ENCODE results near the gene DCANP1. TPM values are rescaled to one million over a fixed set of nuclear protein-coding genes. Genes with fewer than 3 reads are reported as not detected.

DCANP1 gene
- total and polyA plus RNA-seq, 2 donors (not counting 3 experiments of a cell fraction or from before 2014, with no cell fraction given): not detected

DNA sequence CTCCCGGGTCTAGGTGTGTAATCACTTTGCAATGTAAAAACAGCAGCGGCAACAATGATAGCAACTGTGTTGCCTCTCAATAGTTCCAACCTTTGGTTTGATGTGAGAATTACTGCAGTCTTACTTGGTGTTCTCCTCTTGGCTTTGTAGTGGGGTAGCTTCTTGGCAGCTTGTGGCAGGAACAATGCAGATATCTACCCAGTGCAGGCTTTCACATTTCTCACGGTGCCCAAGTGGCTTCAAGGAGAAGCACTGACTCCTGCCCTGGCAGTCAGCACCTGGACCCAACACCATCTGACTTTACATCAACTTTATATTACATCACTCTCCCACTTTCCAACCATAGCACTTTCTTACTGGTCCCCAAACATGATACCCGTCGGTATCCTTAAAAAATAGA, 33.4 kb upstream of the DCANP1 start:
- Histone ChIP-seq H3K4me1 (ENCODE audit: control insufficient read depth, extremely low read depth, insufficient read depth, low read length) (no peaks in the 10 kb centered on the region), H3K9me3 (replicated peaks; ENCODE audit: control insufficient read depth, insufficient read depth, low read length) (no peaks in the 10 kb centered on the region), H4K20me1 (replicated peaks; ENCODE audit: control insufficient read depth, extremely low read depth, insufficient read depth, low read length) (no peaks in the 10 kb centered on the region), H3K27me3 (ENCODE audit: control insufficient read depth in 2 of 2, insufficient read depth in 2 of 2, low read length in 2 of 2) (peaks cover 23 to 24% of the 10 kb centered on the region in 2 experiments), H3K27ac (ENCODE audit: insufficient read depth, low read depth, low read length) (no peak overlapping the region), H3K79me2 (ENCODE audit: control insufficient read depth, insufficient read depth, low read length) (no peaks in the 10 kb centered on the region), H3K4me3 (replicated peaks in 1 of 3; ENCODE audit: insufficient read depth in 1 of 3, low read depth in 1 of 3, low read length in 3 of 3) (no peak overlapping the region), H3K9me1 (replicated peaks; ENCODE audit: control insufficient read depth, extremely low read depth, insufficient read depth, low read length) (no peaks in the 10 kb centered on the region), H3K9ac (replicated peaks; ENCODE audit: extremely low read depth, insufficient read depth, low read length) (no peak overlapping the region), H3K4me2 (ENCODE audit: insufficient read depth, low read length) (no peak overlapping the region), H2AFZ (ENCODE audit: low read depth, low read length) (no peak overlapping the region), H3K36me3 (ENCODE audit: control insufficient read depth in 2 of 2, extremely low read depth in 1 of 2, insufficient read depth in 2 of 2, low read length in 2 of 2) (no peaks in the 10 kb centered on the region)
- BruUV-seq (replicated peaks): no TSS peak
- no peak for FAIRE-seq
- POLR2A ChIA-PET: no interaction called here
- TF ChIP-seq GATA2 (IDR thresholded peaks at IDR 0.05; ENCODE audit: insufficient read depth, insufficient read length, low read depth, low read length) (no peak), POLR2A (IDR thresholded peaks at IDR 0.05; ENCODE audit: low read depth, low read length) (no peak), JUN (IDR thresholded peaks at IDR 0.05; ENCODE audit: borderline replicate concordance, insufficient read depth, insufficient read length, low read depth) (no peak), EZH2 (IDR thresholded peaks at IDR 0.05; ENCODE audit: borderline replicate concordance, low read depth, low read length, severe bottlenecking) (no peak), POLR2AphosphoS5 (IDR thresholded peaks at IDR 0.05; ENCODE audit: insufficient read depth, low read depth, low read length) (no peak), FOS (IDR thresholded peaks at IDR 0.05; ENCODE audit: borderline replicate concordance, insufficient read depth, low read length) (no peak), MYC (IDR thresholded peaks at IDR 0.05; ENCODE audit: low read depth, low read length) (no peak)
- TF ChIP-seq, protein P1, sequence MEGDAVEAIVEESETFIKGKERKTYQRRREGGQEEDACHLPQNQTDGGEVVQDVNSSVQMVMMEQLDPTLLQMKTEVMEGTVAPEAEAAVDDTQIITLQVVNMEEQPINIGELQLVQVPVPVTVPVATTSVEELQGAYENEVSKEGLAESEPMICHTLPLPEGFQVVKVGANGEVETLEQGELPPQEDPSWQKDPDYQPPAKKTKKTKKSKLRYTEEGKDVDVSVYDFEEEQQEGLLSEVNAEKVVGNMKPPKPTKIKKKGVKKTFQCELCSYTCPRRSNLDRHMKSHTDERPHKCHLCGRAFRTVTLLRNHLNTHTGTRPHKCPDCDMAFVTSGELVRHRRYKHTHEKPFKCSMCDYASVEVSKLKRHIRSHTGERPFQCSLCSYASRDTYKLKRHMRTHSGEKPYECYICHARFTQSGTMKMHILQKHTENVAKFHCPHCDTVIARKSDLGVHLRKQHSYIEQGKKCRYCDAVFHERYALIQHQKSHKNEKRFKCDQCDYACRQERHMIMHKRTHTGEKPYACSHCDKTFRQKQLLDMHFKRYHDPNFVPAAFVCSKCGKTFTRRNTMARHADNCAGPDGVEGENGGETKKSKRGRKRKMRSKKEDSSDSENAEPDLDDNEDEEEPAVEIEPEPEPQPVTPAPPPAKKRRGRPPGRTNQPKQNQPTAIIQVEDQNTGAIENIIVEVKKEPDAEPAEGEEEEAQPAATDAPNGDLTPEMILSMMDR (IDR thresholded peaks at IDR 0.05; ENCODE audit: extremely low read depth in 1 of 2, insufficient read depth in 1 of 2, low read depth in 1 of 2, low read length in 2 of 2): no peak
- TF ChIP-seq, protein P2, sequence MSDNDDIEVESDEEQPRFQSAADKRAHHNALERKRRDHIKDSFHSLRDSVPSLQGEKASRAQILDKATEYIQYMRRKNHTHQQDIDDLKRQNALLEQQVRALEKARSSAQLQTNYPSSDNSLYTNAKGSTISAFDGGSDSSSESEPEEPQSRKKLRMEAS (IDR thresholded peaks at IDR 0.05; ENCODE audit: insufficient read depth, insufficient read length): no peak
- no peak for DNase-seq (ENCODE audit: low read depth, low spot score)
- CTCF ChIA-PET: interaction anchor here (1.2 to 7.4 kb wide), 3 partner anchors 14 to 23 kb away, joined by 6 to 61 read pairs (median 8); no protein-coding TSS in a partner anchor
- dilution Hi-C loops (cut with MboI; ENCODE audit: extremely low pct_ligation_motif_present, low sequenced_read_pairs): no loop called here
- intact Hi-C loops (cut with micrococcal nuclease): no loop called here

Measured in endothelial cell of umbilical vein (primary cell).